GM21825 (cell line): ENCODE data around the gene TOMM34.

Experiments used
- ATAC-seq: cut with Tn5 transposase; IDR thresholded peaks from one replicate; pipeline ENCODE4 v1.9.1; 2021; ENCODE audit warnings: mild to moderate bottlenecking, moderate library complexity; ENCODE audit not compliant: unreplicated experiment

The TOMM34 gene

DNA sequence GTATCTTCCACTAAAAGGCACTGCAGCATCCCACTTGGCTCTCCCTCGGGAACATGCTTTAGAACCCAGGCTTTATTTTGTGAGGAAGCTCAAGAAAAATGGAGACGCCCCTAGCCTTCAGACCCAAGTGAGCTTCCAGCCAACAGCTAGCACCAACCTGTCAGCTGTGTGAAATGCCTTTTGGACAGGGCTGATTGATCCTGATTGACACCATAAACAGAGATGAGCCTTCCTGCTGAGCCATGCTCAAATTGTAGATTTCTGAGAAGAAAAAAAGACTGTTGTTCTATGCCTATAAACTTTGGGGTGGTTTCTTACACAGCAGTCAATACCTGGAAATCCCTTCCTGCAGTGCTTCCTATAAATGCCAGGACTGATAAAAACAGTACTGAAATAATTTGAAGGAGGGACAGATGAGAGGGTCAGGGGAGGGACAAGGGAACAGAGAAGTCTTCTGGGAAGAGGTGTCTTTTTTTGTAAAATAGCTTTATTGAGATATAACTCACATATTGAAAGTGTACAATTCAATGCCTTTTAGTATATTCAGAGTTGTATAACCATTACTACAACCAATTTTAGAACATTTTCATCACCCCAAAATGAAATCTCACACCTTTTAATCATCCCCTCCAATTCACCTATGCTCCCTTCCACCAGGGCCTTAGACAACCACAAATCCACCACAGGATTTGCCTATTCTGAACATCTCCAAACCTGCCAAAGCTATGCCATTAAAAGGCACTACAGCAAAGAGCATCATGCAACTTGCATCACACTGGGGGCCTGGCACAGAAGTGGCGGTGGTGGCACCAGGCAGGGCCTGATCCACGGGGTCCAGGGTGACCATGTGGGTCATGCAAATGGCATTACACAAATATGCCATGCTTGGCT lies 3.4 kb upstream of the TOMM34 start:
- ATAC-seq, result no peak

DNA sequence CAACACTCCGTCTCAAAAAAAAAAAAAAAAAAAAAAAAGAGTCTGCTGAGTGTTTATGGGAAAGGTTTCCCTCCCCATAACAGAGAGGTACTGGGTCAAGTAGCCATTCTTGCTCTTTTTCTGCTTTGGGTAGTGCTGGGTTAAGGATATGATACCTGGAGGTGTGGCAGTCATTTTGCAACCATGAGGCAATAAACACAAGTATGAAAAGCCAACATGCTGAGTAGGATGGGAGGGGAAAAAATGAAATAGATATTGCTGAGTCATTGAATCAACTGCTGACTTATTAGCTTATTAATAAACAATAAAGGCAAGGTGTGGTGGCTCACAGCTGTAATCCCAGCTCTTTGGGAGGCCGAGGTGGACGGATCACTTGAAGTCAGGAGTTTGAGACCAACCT lies 2.3 kb upstream of the TOMM34 start:
- ATAC-seq, result no peak

DNA sequence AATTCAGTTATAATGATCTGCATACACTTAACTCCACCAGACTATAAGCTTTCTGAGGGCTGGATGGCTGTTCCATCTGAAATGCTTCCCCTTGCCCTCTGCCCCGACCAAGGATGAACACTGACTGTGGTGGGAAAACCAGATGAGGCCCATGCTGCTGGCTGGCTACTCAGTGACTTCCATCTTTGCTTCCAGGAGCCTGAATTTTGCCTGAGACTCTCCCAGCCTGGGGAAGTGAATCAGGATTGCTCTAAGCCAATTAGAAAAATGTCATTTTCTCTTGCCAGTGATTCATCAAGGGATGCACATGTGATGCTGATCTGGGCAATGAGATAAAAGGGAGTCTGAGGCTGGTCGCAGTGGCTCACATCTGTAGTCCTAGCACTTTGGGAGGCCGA lies 1.7 kb upstream of the TOMM34 start:
- ATAC-seq, result no peak

DNA sequence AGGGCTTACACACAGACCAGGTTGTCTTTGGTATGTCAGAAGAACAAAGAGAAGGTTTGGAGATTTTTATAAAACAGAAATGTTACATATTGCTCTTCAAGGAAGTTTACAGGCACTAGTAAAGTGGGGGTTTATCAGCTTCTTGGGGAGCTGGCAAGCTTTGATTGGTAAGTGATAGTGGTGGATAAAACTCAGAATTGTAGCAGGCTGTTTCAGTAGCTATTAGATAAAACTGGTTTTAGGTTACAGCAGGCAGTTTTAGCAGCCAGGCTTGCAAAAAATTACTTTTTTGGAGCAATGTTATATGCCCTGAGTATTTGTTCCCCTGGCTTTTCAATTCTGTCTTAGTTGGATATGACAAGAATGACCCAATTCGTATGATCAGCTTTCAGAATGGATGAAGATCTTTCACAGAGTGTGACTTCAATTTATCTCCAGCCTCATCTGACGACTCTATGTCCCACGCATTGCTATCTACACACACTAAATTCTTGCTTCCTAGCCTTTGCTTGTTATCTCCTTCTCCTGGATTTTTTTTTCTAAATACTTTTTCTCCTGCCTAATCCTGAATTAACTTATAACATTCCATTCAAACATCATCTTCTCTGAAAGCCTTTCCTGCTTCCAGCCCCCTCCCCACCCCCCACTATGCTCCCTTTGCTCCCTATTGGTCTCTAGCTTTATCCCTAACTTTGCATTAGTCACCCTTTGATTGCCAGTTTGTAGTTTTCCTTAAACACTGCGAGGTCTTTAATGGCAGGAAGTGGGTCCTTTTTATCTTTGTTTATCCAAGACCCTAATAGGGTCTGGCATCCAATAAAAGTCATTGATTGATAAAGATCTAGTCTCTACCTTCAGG lies 1.0 kb upstream of the TOMM34 start:
- no peak for ATAC-seq

DNA sequence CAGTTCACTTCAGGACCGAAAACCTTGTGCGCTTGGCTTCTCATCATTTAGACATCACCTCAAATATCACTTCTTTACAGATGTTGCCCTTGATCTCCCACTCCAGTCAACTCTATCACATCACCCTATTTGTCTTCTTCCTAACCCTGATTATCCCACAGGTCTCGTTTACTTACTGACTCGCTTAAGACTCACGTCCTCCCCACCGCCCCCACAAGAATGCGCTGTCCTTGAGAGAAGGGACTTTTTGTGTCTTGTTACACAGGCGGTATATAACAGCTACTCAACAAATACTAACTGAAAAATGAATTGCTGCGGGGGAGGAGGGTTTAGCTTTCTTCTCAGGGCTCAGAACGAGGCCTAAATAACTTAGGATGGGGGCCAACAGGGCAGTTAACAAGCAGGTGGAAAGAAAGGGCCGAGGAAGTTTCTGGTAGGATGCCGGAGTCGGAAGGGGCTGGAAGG lies 527 bp downstream of the TOMM34 start:
- peak; percentile 24 for ATAC-seq

DNA sequence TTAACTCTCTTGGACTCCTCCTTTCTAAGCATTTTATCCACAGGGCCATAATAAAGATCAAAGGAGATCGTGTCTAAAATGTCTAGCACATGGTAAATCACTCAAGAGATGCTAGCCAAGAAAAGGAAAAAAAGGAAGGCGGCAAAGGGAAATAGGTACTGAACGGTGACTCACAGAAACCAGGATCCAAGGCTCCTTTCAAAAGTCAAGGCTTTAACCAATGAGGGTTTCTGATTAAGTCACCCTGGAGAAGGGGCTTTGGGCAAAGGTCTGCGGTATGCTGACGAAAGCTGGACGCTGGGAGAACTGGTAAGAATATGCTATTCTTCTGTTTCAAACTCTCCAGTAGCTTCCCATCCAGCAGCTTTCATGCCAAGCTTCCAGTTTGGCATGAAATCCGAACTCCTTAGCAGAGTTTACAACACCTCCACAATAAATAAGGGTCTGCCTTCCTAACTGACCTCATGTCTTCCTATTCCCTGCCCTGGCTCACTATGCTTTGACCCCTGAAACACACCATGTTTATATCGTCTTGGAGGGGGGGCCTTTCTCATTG lies 1.0 kb downstream of the TOMM34 start:
- ATAC-seq, result no peak

DNA sequence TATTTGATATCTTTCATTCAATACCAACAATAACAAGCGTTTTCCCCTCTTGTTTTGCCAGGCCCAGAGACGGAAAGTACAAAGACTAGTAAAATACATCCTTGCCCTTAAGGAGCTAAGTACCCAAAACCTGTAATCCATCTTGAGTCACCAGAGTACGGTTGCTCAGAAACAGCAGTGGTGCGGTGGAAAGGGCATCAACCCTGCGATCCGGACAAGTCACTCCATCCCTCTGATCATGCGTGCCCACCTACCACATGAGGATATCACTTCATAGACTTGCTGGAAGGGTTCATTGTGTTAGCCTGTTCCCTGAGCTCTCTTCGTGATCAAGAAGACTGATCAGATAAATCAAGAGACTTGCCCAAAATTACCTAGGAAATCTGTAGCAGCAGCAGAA lies 1.9 kb downstream of the TOMM34 start:
- no peak for ATAC-seq

DNA sequence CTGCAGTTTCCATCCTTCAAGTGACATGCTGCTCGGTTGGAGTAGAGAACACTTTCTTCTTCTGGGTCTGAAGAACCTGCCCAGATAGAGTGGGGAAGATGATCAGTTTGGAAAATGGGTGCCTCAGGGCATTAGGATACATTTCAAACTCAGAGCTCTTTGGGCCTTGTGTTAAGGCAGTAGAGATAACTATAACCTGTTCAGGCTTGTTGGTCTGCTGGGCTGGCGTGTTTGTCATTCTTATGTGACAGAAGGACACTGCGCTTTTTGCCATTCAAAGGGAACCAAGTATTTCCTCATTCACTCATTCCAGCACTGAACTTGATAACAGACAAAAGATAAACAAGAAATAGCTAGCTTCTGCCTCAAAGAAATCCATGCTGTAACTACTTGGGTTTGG lies 3.8 kb downstream of the TOMM34 start:
- no peak for ATAC-seq

DNA sequence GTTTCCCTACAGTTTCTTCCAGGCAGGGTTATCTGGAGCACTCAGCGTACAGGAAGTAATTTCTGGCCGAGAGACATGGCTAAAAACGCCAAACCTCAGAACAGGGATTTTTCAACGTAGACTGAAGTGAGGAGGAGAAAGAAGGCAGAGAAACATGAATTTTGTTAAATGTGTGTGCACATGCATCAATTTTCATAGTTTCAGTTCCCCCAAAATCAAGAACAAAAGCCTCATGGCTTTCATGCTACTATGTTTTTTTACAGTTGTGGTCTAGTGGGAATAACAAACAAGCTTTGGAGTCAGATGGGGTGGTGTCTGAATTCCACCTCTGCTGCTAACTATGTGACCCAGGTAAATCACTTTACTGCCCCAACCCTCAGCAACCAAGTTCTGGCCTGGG lies 4.9 kb downstream of the TOMM34 start:
- ATAC-seq, result no peak

DNA sequence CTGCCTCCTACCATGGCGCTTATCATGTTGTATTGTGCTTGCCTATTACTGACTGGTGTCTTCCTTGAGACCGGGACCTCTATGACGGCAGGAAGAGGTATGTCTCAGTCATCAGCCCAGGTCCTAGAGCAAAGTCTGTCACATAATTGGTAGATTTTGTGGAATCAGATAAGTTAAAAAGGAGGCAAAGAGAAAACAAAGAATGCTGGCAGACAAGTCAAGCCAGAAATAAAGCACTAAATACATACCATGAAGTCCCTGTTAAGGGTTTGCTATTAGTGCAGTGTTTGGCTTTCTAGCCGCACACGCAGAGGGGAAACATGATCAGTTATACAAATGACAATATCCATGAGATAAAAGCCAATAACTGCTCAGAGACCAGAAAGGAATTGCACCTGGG lies 6.0 kb downstream of the TOMM34 start:
- no peak for ATAC-seq

DNA sequence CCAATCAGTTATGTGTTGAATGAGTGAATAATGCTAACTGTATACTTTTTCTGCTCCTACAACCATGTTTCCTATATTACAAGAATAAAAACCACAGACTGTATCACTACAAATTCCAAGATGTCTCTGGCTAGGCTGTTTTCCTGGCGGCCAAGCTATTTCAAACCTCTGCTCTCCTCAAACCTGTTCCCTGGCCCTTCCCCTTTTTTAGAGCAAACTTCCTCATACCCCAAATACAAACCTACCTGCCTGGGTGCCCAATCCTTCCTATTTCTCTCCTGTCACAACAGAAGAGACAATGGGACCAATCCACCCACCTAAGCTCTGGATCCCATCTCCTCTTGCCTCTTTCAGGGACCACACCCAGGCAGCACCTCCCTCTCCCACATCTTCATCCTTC lies 7.5 kb downstream of the TOMM34 start:
- ATAC-seq, result no peak

DNA sequence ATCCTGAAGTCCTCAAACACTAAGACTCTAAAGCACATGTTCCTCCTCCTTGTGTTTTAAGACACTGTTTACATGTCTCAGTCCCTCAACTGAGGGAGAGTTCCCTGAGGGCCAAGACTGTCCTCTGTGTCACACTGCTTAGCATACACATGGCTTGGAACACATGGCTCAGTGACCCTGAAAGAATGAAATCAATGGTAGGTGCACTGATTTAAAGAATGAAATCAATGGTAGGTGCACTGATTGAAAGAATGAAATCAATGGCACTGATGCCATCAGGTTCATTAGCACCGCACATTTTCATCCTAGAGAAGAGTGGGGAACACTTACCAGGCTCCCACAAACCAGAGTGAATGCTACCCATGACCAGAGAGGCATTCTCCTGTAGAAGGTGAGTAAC lies 9.8 kb downstream of the TOMM34 start:
- no peak for ATAC-seq

DNA sequence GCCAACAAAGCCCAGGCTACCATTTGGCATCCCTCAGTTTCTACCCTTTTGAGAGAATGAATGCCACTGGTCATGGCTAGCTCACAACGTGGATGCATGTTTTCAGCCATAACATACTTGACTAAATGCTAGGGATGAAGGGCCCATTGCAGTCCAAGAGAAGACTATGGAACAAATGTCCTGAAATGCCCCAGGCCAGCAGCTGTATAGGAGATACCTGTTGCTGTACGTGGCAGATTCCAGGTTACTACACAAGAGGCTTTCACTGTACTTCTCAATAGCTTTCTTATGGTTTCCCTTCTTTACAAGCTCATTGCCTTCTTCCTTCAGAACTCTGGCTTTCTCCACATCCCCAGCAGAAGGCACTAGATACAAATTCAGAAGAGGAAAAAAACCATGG lies 11.7 kb downstream of the TOMM34 start:
- ATAC-seq, result no peak

DNA sequence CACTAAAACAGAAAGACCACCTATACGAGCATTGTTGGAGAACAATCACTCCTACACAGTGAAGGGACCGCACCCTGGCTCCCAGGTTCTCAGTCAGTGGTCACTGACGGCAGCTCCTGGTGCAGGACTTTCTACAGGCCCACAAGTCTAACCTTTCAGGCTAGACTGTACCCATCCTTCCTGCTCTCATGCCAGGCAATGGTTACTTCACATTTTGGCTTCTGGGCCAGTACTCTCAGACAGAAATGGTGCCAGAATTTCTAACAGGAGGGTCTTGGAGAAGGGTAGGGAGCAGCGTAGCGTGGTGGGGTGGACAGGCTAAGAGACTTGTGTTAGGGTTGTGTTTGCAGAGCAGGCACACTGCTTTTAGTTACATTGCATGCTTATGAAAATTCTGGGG lies 12.1 kb downstream of the TOMM34 start:
- no peak for ATAC-seq

DNA sequence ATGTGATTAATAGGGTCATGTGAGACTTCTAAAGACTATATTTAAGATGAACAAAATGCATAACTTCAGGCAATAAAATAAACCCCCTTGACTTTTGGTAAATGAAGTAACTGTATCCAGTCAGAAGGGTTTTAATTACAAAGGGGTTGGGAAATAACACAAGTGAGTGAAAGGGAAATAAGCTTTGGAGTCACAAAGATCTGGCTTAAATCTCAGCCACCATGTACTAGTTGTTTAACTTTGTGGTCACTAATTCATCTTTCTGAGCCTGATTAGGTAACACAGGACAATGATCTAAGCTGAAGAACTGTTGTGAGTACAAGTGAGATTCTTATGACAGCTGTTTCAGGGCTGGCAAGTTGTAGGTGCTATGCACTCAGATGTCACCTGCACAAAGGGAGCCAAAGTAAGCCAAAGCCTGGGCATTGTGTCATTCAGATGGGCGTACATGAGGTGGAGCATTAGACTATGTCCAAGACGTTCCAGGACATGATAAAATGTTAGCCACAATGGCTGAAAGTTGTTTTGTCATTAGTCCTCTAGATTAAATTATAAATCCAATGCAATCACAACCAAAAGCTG lies 13.8 kb downstream of the TOMM34 start:
- ATAC-seq, result no peak

DNA sequence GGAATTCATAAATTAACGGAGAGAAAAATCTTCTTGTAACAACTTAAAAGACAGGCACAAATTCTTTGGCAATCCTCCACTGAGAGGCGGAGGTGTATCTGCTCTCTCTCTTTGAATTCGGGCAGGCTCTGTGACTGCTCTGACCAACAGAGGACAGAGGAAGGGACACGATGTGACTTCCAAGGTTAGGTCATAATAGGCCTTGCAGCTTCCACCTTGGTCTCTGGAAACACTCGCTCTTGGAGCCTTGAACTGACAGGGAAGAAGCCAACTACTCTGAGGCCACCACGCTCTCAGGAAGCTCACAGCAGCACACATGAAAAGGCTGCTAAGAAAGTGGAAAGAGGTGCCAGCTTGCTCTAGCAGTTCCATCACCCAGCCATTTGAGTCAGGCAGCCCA lies 14.9 kb downstream of the TOMM34 start:
- no peak for ATAC-seq

DNA sequence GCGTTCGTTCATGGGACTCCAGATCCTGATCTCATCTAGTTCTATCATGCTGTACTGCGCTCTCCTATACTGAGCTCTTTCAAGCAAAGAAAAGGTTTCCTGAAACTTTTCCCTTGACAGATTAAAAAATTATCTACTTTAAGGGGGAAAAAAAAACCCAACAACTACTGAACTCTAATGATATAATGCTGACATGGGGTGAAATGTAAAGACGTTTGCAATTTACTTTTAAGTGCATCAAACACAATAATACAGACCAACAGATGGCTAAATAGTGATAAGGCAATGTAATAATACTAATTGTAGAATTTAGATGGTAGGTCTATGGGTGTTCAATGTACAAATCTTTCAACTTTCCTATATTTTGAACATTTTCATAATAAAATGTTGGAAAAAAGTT lies 16.4 kb downstream of the TOMM34 start:
- no peak for ATAC-seq

DNA sequence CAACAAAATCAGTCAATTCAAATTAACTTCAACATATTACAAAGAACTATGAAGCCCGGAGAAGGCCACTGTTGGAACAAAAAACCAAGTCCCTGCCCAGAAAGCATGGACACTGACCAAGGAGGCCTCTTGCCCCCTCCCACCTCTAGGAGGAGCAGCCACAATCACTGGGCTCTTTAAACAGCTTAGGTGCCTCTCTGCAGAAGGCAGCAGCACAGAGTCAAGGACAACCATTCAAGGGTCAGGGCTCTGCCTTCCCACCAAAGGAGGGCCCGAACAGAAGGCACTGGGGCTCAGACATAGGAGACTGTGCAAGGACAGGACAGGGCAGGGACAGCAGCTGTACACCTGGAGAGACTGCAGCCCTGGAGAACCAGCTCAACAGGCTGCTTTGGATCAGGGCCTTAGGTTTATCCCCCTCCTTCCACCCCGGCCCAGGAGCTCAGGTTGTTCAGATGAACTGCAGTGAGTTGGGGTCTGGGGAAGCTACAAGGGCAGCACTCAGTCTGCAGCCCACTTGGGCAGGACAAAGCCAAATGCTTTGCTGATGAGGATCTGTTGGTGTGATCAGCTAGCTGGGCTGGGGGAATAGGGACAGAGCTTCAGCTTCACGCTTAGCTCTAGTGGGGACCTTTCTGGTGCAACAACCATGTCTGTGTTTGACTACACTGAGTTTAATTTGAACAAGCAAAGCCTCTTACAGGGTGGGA lies 17.8 kb downstream of the TOMM34 start:
- no peak for ATAC-seq

DNA sequence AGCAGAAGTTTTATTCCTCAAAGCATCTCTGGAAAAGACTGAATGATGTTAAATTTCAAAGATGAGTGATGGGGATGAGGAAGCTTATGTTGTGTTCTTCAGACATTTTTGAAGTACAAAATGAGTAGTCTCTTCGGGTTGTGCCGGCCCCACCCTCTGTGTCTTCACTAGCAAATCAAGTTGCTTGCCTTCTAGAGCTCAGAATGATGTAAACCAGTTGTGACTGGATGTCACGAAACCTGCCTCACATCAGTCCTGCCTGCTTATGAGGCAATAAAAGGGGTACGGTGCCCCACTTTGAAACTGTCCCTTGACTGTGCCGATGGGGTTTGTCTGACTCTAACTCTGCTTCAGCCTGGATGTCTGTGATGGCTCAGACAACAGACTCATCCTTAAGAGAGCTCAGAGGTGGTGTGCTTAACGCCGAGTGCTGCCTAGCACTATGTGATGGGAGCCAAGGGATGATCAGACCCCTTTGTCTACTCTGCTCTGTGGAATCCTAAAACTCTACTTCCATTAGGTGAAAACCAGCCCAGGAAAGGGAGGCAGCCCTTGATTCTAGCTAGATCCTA lies 19.0 kb downstream of the TOMM34 start:
- no peak for ATAC-seq

DNA sequence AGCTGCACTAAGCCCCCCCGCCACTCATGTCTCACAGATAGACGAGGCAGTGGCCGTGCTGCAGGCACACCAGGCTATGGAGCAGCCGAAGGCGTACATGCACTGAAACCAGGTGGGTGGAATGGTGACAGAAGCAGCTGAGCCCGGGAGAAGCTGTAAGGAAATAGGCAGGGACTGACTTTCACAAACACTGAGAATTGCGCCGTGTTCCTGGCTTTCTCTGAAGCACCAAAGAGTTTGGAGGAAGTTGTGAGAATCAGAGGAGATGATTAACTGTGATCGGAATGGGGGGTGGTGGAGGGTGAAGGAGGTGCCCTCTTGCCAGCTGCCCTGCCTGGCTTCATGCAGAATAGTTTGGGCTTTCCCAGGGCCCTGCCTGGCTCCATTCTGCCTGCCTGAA lies 21.6 kb downstream of the TOMM34 start:
- ATAC-seq, result no peak
